Activated CD8-positive, alpha-beta memory T cell treated with anti-CD3 and anti-CD28 coated beads for 36 hours (primary cell): ENCODE results near the gene TNFRSF11A. TPM values are rescaled to one million over a fixed set of nuclear protein-coding genes. Genes with fewer than 3 reads are reported as not detected.

Source experiments
- CTCF ChIA-PET: fragments of 350-600 bp; sonication (Branson Sonifier 250); formaldehyde crosslinking; loops from one replicate; lab custom pipeline; 2021; ENCODE audit warnings: antibody characterized with exemption; lab: Charles Lee
- POLR2A ChIA-PET: fragments of 350-600 bp; sonication (Branson Sonifier 250); formaldehyde crosslinking; loops from one replicate; lab custom pipeline; 2021; ENCODE audit warnings: antibody characterized with exemption; lab: Charles Lee
- total RNA-seq, 2 experiments: library from RNA; stranded (reverse); gene quantifications; one replicate each; pipeline ENCODE4 v1.2.3, GENCODE V29; 2021

Gene TNFRSF11A
- total RNA-seq, 2 experiments from 2014 or later, result 1.4 to 1.6 TPM

GRCh38 chr18:62323483-62324180 lies 1.5 kb upstream of the TNFRSF11A start:
- ChIA-PET CTCF (interaction anchor here (1.1 to 1.3 kb wide), 2 partner anchors 42 to 102 kb away, joined by 3 to 4 read pairs; no protein-coding TSS in a partner anchor), POLR2A (no interaction called here)

GRCh38 chr18:62324181-62324828 lies 805 bp upstream of the TNFRSF11A start:
- ChIA-PET POLR2A (no interaction called here), CTCF (interaction anchor here (0.5 to 1.7 kb wide), 6 partner anchors 26 to 658 kb away, joined by 3 to 7 read pairs (median 4); no protein-coding TSS in a partner anchor)

GRCh38 chr18:62325806-62326645 lies 916 bp downstream of the TNFRSF11A start:
- ChIA-PET CTCF (interaction anchor here (1.0 to 1.7 kb wide), 4 partner anchors 14 to 657 kb away, joined by 3 to 7 read pairs (median 4); no protein-coding TSS in a partner anchor), POLR2A (no interaction called here)

- CTCF ChIA-PET, result no interaction called here
These were observed 1.7 kb downstream of the TNFRSF11A start for GRCh38 chr18:62326646-62327348.

GRCh38 chr18:62327977-62328376 lies 2.9 kb downstream of the TNFRSF11A start:
- ChIA-PET CTCF (no interaction called here), POLR2A (no interaction called here)

More at GRCh38 chr18:62326646-62327348, 1.7 kb downstream of the TNFRSF11A start:
- POLR2A ChIA-PET, result no interaction called here

GRCh38 chr18:62328586-62329525 lies 3.7 kb downstream of the TNFRSF11A start:
- ChIA-PET POLR2A (no interaction called here), CTCF (no interaction called here)

GRCh38 chr18:62329691-62330454 lies 4.8 kb downstream of the TNFRSF11A start:
- ChIA-PET POLR2A (no interaction called here), CTCF (interaction anchor here (1.0 to 1.1 kb wide), 2 partner anchors 10 to 14 kb away, joined by 3 read pairs; no protein-coding TSS in a partner anchor)

GRCh38 chr18:62330650-62331049 lies 5.5 kb downstream of the TNFRSF11A start:
- CTCF ChIA-PET, result interaction anchor here (1.0 to 1.1 kb wide), 2 partner anchors 10 to 14 kb away, joined by 3 read pairs; no protein-coding TSS in a partner anchor
- POLR2A ChIA-PET, result no interaction called here

GRCh38 chr18:62331581-62332356 lies 6.7 kb downstream of the TNFRSF11A start:
- POLR2A ChIA-PET, result no interaction called here
- CTCF ChIA-PET, result interaction anchor here (1.2 kb wide), 1 partner anchor 94 kb away, joined by 3 read pairs; no protein-coding TSS in a partner anchor

- ChIA-PET POLR2A (no interaction called here), CTCF (interaction anchor here (1.2 kb wide), 1 partner anchor 93 kb away, joined by 3 read pairs; no protein-coding TSS in a partner anchor)
These were observed 7.3 kb downstream of the TNFRSF11A start for GRCh38 chr18:62332431-62332830.

GRCh38 chr18:62332964-62333695 lies 8.0 kb downstream of the TNFRSF11A start:
- ChIA-PET POLR2A (no interaction called here), CTCF (interaction anchor here (0.6 to 1.2 kb wide), 2 partner anchors 9 to 93 kb away, joined by 3 to 4 read pairs; no protein-coding TSS in a partner anchor)

- CTCF ChIA-PET, result no interaction called here
- POLR2A ChIA-PET, result no interaction called here
These were observed 9.0 kb downstream of the TNFRSF11A start for GRCh38 chr18:62334120-62334519.

GRCh38 chr18:62335494-62335893 lies 10.4 kb downstream of the TNFRSF11A start:
- CTCF ChIA-PET, result no interaction called here
- POLR2A ChIA-PET, result no interaction called here

GRCh38 chr18:62336618-62337017 lies 11.5 kb downstream of the TNFRSF11A start:
- ChIA-PET POLR2A (no interaction called here), CTCF (no interaction called here)

GRCh38 chr18:62337336-62337735 lies 12.2 kb downstream of the TNFRSF11A start:
- POLR2A ChIA-PET, result no interaction called here
- CTCF ChIA-PET, result no interaction called here
